Stimulated activated memory B cell treated with anti-CD40 and anti-IgM and Interleukin-4, amounts not matched to agents 10 μg/mL and 1 μg/mL and 100 μg/mL, for 72 hours (primary cell): ENCODE results near the gene PDE3A.

Experiments used
- ATAC-seq: fragments of 150-1000 bp; cut with Tn5 transposase; 2 replicates; pipeline ENCODE4 v1.10.0; 2021
- H3K27ac Mint-ChIP-seq: one replicate; pipeline ENCODE4 v1.8.0; 2022; ENCODE audit warnings: mild to moderate bottlenecking, mixed read lengths
- H3K27me3 Mint-ChIP-seq: one replicate; pipeline ENCODE4 v1.8.0; 2022; ENCODE audit warnings: mixed read lengths
- H3K36me3 Mint-ChIP-seq: one replicate; pipeline ENCODE4 v1.8.0; 2022; ENCODE audit warnings: mixed read lengths
- H3K4me1 Mint-ChIP-seq: one replicate; pipeline ENCODE4 v1.8.0; 2022; ENCODE audit warnings: mixed read lengths
- H3K4me3 Mint-ChIP-seq: one replicate; pipeline ENCODE4 v1.8.0; 2022; ENCODE audit warnings: mild to moderate bottlenecking, moderate library complexity, mixed read lengths
- H3K9me3 Mint-ChIP-seq: one replicate; pipeline ENCODE4 v1.8.0; 2022; ENCODE audit warnings: mixed read lengths

PDE3A gene

GRCh38 chr12:20628226-20628787, 260.0 kb downstream of the PDE3A start:
- H3K4me1 Mint-ChIP-seq = no peaks in the 10 kb centered on the region
- no peaks in the 10 kb centered on the region for H3K36me3 Mint-ChIP-seq
- H3K4me3 Mint-ChIP-seq = no peak overlapping the region
- H3K9me3 Mint-ChIP-seq = no peaks in the 10 kb centered on the region
- no peak for ATAC-seq
- H3K27ac Mint-ChIP-seq = no peak overlapping the region
- H3K27me3 Mint-ChIP-seq = no peaks in the 10 kb centered on the region

GRCh38 chr12:20628999-20629398, 260.7 kb downstream of the PDE3A start:
- H3K4me1 Mint-ChIP-seq = no peaks in the 10 kb centered on the region
- no peak overlapping the region for H3K27ac Mint-ChIP-seq
- H3K4me3 Mint-ChIP-seq = no peak overlapping the region
- H3K27me3 Mint-ChIP-seq = no peaks in the 10 kb centered on the region
- ATAC-seq = no peak
- no peaks in the 10 kb centered on the region for H3K36me3 Mint-ChIP-seq
- H3K9me3 Mint-ChIP-seq = no peaks in the 10 kb centered on the region

- H3K36me3 Mint-ChIP-seq = no peaks in the 10 kb centered on the region
- H3K27me3 Mint-ChIP-seq = no peaks in the 10 kb centered on the region
- H3K4me1 Mint-ChIP-seq = no peaks in the 10 kb centered on the region
- no peak overlapping the region for H3K27ac Mint-ChIP-seq
- no peaks in the 10 kb centered on the region for H3K9me3 Mint-ChIP-seq
- ATAC-seq = no peak
- H3K4me3 Mint-ChIP-seq = no peak overlapping the region
Measured at GRCh38 chr12:20629414-20630156, 261.2 kb downstream of the PDE3A start.

GRCh38 chr12:20631711-20632110, 263.4 kb downstream of the PDE3A start:
- no peak for ATAC-seq
- Mint-ChIP-seq H3K27ac (no peak overlapping the region), H3K4me1 (no peaks in the 10 kb centered on the region), H3K27me3 (no peaks in the 10 kb centered on the region), H3K9me3 (no peaks in the 10 kb centered on the region), H3K4me3 (no peak overlapping the region), H3K36me3 (no peaks in the 10 kb centered on the region)

- ATAC-seq = no peak
- Mint-ChIP-seq H3K27ac (no peak overlapping the region), H3K27me3 (no peaks in the 10 kb centered on the region), H3K4me3 (no peak overlapping the region), H3K36me3 (no peaks in the 10 kb centered on the region), H3K9me3 (no peaks in the 10 kb centered on the region), H3K4me1 (no peaks in the 10 kb centered on the region)
Measured at GRCh38 chr12:20641106-20641505, 272.8 kb downstream of the PDE3A start.

GRCh38 chr12:20643822-20644221, 275.5 kb downstream of the PDE3A start:
- Mint-ChIP-seq H3K9me3 (no peaks in the 10 kb centered on the region), H3K36me3 (no peaks in the 10 kb centered on the region), H3K27me3 (no peaks in the 10 kb centered on the region), H3K4me3 (no peak overlapping the region), H3K4me1 (no peaks in the 10 kb centered on the region), H3K27ac (no peak overlapping the region)
- no peak for ATAC-seq

GRCh38 chr12:20646239-20646827, 278.0 kb downstream of the PDE3A start:
- Mint-ChIP-seq H3K27me3 (no peaks in the 10 kb centered on the region), H3K9me3 (no peaks in the 10 kb centered on the region), H3K4me3 (no peak overlapping the region), H3K4me1 (no peaks in the 10 kb centered on the region), H3K27ac (no peak overlapping the region), H3K36me3 (no peaks in the 10 kb centered on the region)
- no peak for ATAC-seq

- Mint-ChIP-seq H3K9me3 (no peaks in the 10 kb centered on the region), H3K27me3 (no peaks in the 10 kb centered on the region), H3K36me3 (no peaks in the 10 kb centered on the region), H3K4me3 (no peak overlapping the region), H3K4me1 (no peaks in the 10 kb centered on the region), H3K27ac (no peak overlapping the region)
- ATAC-seq = no peak
Measured at GRCh38 chr12:20653871-20654270, 285.5 kb downstream of the PDE3A start.

- Mint-ChIP-seq H3K4me3 (no peak overlapping the region), H3K4me1 (no peaks in the 10 kb centered on the region), H3K36me3 (no peaks in the 10 kb centered on the region), H3K9me3 (peaks cover 8% of the 10 kb centered on the region), H3K27me3 (no peaks in the 10 kb centered on the region), H3K27ac (no peak overlapping the region)
- ATAC-seq = no peak
Measured at GRCh38 chr12:20656600-20656999, 288.3 kb downstream of the PDE3A start.

GRCh38 chr12:20657496-20657895, 289.2 kb downstream of the PDE3A start:
- Mint-ChIP-seq H3K27me3 (no peaks in the 10 kb centered on the region), H3K36me3 (no peaks in the 10 kb centered on the region), H3K4me1 (no peaks in the 10 kb centered on the region), H3K9me3 (peaks cover 8% of the 10 kb centered on the region), H3K27ac (no peak overlapping the region), H3K4me3 (no peak overlapping the region)
- ATAC-seq = no peak

- Mint-ChIP-seq H3K4me1 (no peaks in the 10 kb centered on the region), H3K27me3 (no peaks in the 10 kb centered on the region), H3K36me3 (no peaks in the 10 kb centered on the region), H3K27ac (no peak overlapping the region), H3K4me3 (no peak overlapping the region), H3K9me3 (no peaks in the 10 kb centered on the region)
- no peak for ATAC-seq
Measured at GRCh38 chr12:20681334-20681733, 313.0 kb downstream of the PDE3A start.

- no peaks in the 10 kb centered on the region for H3K4me1 Mint-ChIP-seq
- no peak within 1 kb of the TSS for H3K27ac Mint-ChIP-seq
- no peak within 1 kb of the TSS for H3K4me3 Mint-ChIP-seq
- H3K27me3 Mint-ChIP-seq = no peaks in the 10 kb centered on the region
- H3K36me3 Mint-ChIP-seq = no peaks in the 10 kb centered on the region
- H3K9me3 Mint-ChIP-seq = peaks cover 3% of the 10 kb centered on the region
- no peak for ATAC-seq
Measured at GRCh38 chr12:20695232-20695631, 326.9 kb downstream of the PDE3A start, which contains the start of gene SLCO1C1. Gene SLCO1C1, plus strand, starts transcription at chr12:20695332. Its CDS starts 4,245 bp downstream, at chr12:20699577.

GRCh38 chr12:20696181-20696905, 328.0 kb downstream of the PDE3A start:
- no peak overlapping the region for H3K27ac Mint-ChIP-seq
- ATAC-seq = no peak

GRCh38 chr12:20701106-20701505, 332.8 kb downstream of the PDE3A start:
- H3K4me3 Mint-ChIP-seq = no peak overlapping the region
- no peaks in the 10 kb centered on the region for H3K27me3 Mint-ChIP-seq
- ATAC-seq = no peak
- H3K36me3 Mint-ChIP-seq = no peaks in the 10 kb centered on the region
- no peak overlapping the region for H3K27ac Mint-ChIP-seq
- no peaks in the 10 kb centered on the region for H3K9me3 Mint-ChIP-seq
- no peaks in the 10 kb centered on the region for H3K4me1 Mint-ChIP-seq

More at GRCh38 chr12:20696181-20696905, 328.0 kb downstream of the PDE3A start:
- Mint-ChIP-seq H3K27me3 (no peaks in the 10 kb centered on the region), H3K4me1 (no peaks in the 10 kb centered on the region), H3K4me3 (no peak overlapping the region), H3K36me3 (no peaks in the 10 kb centered on the region), H3K9me3 (peaks cover 3% of the 10 kb centered on the region)

GRCh38 chr12:20704860-20705259, 336.5 kb downstream of the PDE3A start:
- Mint-ChIP-seq H3K36me3 (no peaks in the 10 kb centered on the region), H3K4me3 (no peak overlapping the region), H3K27ac (no peak overlapping the region), H3K9me3 (peaks cover 3% of the 10 kb centered on the region), H3K27me3 (no peaks in the 10 kb centered on the region), H3K4me1 (no peaks in the 10 kb centered on the region)
- no peak for ATAC-seq
